HepG2 (cell line): Measurements from ENCODE around the gene FIZ1. TPM values are rescaled to one million over a fixed set of nuclear protein-coding genes. Genes with fewer than 3 reads are reported as not detected.

Source experiments
- ATAC-seq: fragments of 200-7000 bp; cut with Tn5 transposase; 3 replicates; pipeline ENCODE4 v1.9.1; 2020; ENCODE audit warnings: mild to moderate bottlenecking, moderate library complexity
- BruUV-seq: library from RNA; stranded (reverse); fragments of 400-500 nt; replicated peaks from 2 replicates; lab custom pipeline; 2021; lab: Mats Ljungman, UMichigan
- CTCF ChIA-PET: fragments of 300-600 bp; formaldehyde crosslinking; extraction: SDS; loops from one replicate; lab custom pipeline; 2021; ENCODE audit warnings: low total read pairs, inconsistent platforms, low intra/inter-chr PET ratio; lab: Yijun Ruan, JAX
- POLR2A ChIA-PET: fragments of 350-600 bp; sonication (Branson Sonifier 250); formaldehyde crosslinking; loops from one replicate; lab custom pipeline; 2020; ENCODE audit warnings: antibody characterized with exemption, inconsistent platforms; lab: Yijun Ruan, JAX
- DNase-seq: peaks from one replicate; pipeline ENCODE4 v3.0.0-alpha.2; 2015; ENCODE audit warnings: low spot score
- FAIRE-seq: peaks from 3 replicates; lab custom pipeline; 2011; peaks lifted over from hg19 to GRCh38; lab: Jason Lieb, UNC
- H2AFZ ChIP-seq: one replicate; pipeline ENCODE4 v1.6.1; 2011; ENCODE audit warnings: low read length, inconsistent platforms
- H3K27ac ChIP-seq: fragments of 300-600 bp; 3 replicates; pipeline ENCODE4 v1.8.0; 2011; ENCODE audit warnings: mixed run types, mild to moderate bottlenecking, mixed read lengths, low read length, inconsistent platforms; ENCODE audit not compliant: insufficient read depth; ENCODE audit errors: extremely low read length
- H3K27me3 ChIP-seq, 2 experiments: fragments of 200-600 bp in 1 of 2; 2 replicates in 1 of 2; 3 replicates in 1 of 2; pipeline versions ENCODE4 v1.6.0 to v1.8.0; 2011; ENCODE audit warnings: low read length in 2 of 2, mild to moderate bottlenecking in 2 of 2, moderate library complexity in 2 of 2, inconsistent platforms in 1 of 2; ENCODE audit not compliant: insufficient read depth in 2 of 2, control insufficient read depth in 1 of 2
- H3K36me3 ChIP-seq, 2 experiments: fragments of 200-600 bp in 1 of 2; replicated peaks in 1 of 2; 2 replicates in 1 of 2; 3 replicates in 1 of 2; pipeline versions ENCODE4 v1.5.1 to v1.8.0; 2011; ENCODE audit warnings: low read length in 2 of 2, inconsistent platforms in 1 of 2; ENCODE audit not compliant: insufficient read depth in 2 of 2, control insufficient read depth in 1 of 2
- H3K4me1 ChIP-seq: 2 replicates; pipeline ENCODE4 v1.5.1; 2012; ENCODE audit warnings: low read length, inconsistent platforms; ENCODE audit not compliant: insufficient read depth
- H3K4me2 ChIP-seq: 2 replicates; pipeline ENCODE4 v1.6.0; 2011; ENCODE audit warnings: low read depth, low read length, inconsistent platforms
- H3K4me3 ChIP-seq, 3 experiments: fragments of 200-600 bp in 1 of 3; sonication (generic), shearing (Covaris generic) in 1 of 3; replicated peaks in 1 of 3; 2 replicates each; pipeline ENCODE4 v1.5.1; 2011 to 2016; ENCODE audit warnings: low read length in 3 of 3, inconsistent platforms in 2 of 3, low read depth in 2 of 3, mild to moderate bottlenecking in 2 of 3, control low read depth in 1 of 3, mixed read lengths in 1 of 3; ENCODE audit not compliant: insufficient read depth in 1 of 3
- H3K79me2 ChIP-seq: one replicate; pipeline ENCODE4 v1.6.1; 2011; ENCODE audit warnings: low read length, inconsistent platforms; ENCODE audit not compliant: insufficient read depth
- H3K9ac ChIP-seq: 2 replicates; pipeline ENCODE4 v1.6.0; 2011; ENCODE audit warnings: mild to moderate bottlenecking, low read depth, low read length, inconsistent platforms; ENCODE audit not compliant: insufficient read depth
- H3K9me3 ChIP-seq: 2 replicates; pipeline ENCODE4 v1.5.1; 2012; ENCODE audit warnings: mild to moderate bottlenecking, low read length
- H4K20me1 ChIP-seq: 2 replicates; pipeline ENCODE4 v1.6.0; 2011; ENCODE audit warnings: inconsistent platforms, mild to moderate bottlenecking, low read length, moderate library complexity; ENCODE audit not compliant: insufficient read depth
- AGO1 ChIP-seq: fragments of 200-400 bp; formaldehyde crosslinking; IDR thresholded peaks from 2 replicates; pipeline ENCODE4 v1.6.1; 2017; ENCODE audit warnings: mild to moderate bottlenecking, low read depth, low read length, moderate library complexity; ENCODE audit not compliant: poor library complexity, severe bottlenecking
- BCL6 ChIP-seq: IDR thresholded peaks from 2 replicates; pipeline ENCODE4 v1.6.1; 2016; ENCODE audit warnings: missing genetic modification reagents, missing compliant biosample characterization
- KDM5A ChIP-seq: fragments of 200-600 bp; sonication (generic); IDR thresholded peaks from 2 replicates; pipeline ENCODE4 v1.7.0; 2018; ENCODE audit warnings: antibody characterized with exemption, mild to moderate bottlenecking, low read length, borderline replicate concordance
- ONECUT2 ChIP-seq: sonication (generic); formaldehyde crosslinking; IDR thresholded peaks from 2 replicates; pipeline ENCODE4 v1.4.0; 2020; ENCODE audit warnings: missing genetic modification reagents
- POLR2AphosphoS5 ChIP-seq: IDR thresholded peaks from 2 replicates; pipeline ENCODE4 v1.6.1; 2012; ENCODE audit warnings: low read depth, low read length
- SRSF1 ChIP-seq: fragments of 200-400 bp; formaldehyde crosslinking; optimal IDR thresholded peaks from 2 replicates; pipeline ENCODE3; 2017; ENCODE audit warnings: mild to moderate bottlenecking, low read depth, low read length, moderate library complexity
- ZNF121 ChIP-seq: sonication (generic); formaldehyde crosslinking; IDR thresholded peaks from 2 replicates; pipeline ENCODE4 v1.5.0; 2020; ENCODE audit warnings: mild to moderate bottlenecking, missing genetic modification reagents
- ZNF670 ChIP-seq: sonication (generic); formaldehyde crosslinking; IDR thresholded peaks from 2 replicates; pipeline ENCODE4 v1.8.0; 2022; ENCODE audit warnings: mild to moderate bottlenecking, missing genetic modification reagents, borderline replicate concordance
- ZNF724P ChIP-seq: sonication (generic); formaldehyde crosslinking; IDR thresholded peaks from 2 replicates; pipeline ENCODE4 v1.8.0; 2022; ENCODE audit warnings: missing genetic modification reagents, borderline replicate concordance
- WGBS: methylation state at CpG from one replicate; pipeline ENCODE4 v1.1.6; 2017; ENCODE audit warnings: low lambda C conversion rate; 5-methylcytosine and 5-hydroxymethylcytosine counted together
- in situ Hi-C: cut with HindIII; loops from 2 replicates; pipeline ENCODE4 v1.10.0; 2017; ENCODE audit warnings: low pct_unique_long_range_greater_than_20kb; ENCODE audit not compliant: extremely low pct_ligation_motif_present
- intact Hi-C: fragments of 100-400 bp; cut with micrococcal nuclease; formaldehyde crosslinking; loops from one replicate; pipeline ENCODE4 v1.10.0; 2022; ENCODE audit not compliant: unreplicated experiment
- polyA plus RNA-seq, 8 experiments: library from polyadenylated mRNA; depleted of rRNA in 3 of 8; stranded (reverse) in 7 of 8; unstranded in 1 of 8; fragments of >200 nt; fragmentation: Illumina TruSeq in 4 of 8; extraction: Trizol in 4 of 8; gene quantifications; 2 replicates each; pipeline versions ENCODE4 v1.2.1 to v1.2.3, GENCODE V29; 2011 to 2016; ENCODE audit warnings: low read depth in 4 of 8, missing spikeins in 1 of 8, mixed read lengths in 1 of 8; ENCODE audit not compliant: insufficient read depth in 1 of 8
- total RNA-seq, 5 experiments: library from RNA; depleted of rRNA; stranded (reverse); fragments of >200 nt; fragmentation: Illumina TruSeq; extraction: Trizol; gene quantifications; 2 replicates each; pipeline ENCODE4 v1.2.3, GENCODE V29; 2016; ENCODE audit warnings: low read depth in 1 of 5
- TF ChIP-seq, protein P1 (sequence below): sonication (generic); formaldehyde crosslinking; IDR thresholded peaks from 2 replicates; pipeline ENCODE4 v1.4.0; 2020; ENCODE audit warnings: missing genetic modification reagents
- TF ChIP-seq, protein P2 (sequence below), 2 experiments: IDR thresholded peaks; 2 replicates each; pipeline ENCODE4 v1.6.1; 2011 to 2012; ENCODE audit warnings: low read length in 2 of 2, borderline replicate concordance in 1 of 2, low read depth in 1 of 2, mild to moderate bottlenecking in 1 of 2, moderate library complexity in 1 of 2

Gene FIZ1
- total and polyA plus RNA-seq, 2 of the 13 experiments (the other 11 are each of a cell fraction or from before 2014, with no cell fraction given), result 3.6 to 5.9 TPM

DNA sequence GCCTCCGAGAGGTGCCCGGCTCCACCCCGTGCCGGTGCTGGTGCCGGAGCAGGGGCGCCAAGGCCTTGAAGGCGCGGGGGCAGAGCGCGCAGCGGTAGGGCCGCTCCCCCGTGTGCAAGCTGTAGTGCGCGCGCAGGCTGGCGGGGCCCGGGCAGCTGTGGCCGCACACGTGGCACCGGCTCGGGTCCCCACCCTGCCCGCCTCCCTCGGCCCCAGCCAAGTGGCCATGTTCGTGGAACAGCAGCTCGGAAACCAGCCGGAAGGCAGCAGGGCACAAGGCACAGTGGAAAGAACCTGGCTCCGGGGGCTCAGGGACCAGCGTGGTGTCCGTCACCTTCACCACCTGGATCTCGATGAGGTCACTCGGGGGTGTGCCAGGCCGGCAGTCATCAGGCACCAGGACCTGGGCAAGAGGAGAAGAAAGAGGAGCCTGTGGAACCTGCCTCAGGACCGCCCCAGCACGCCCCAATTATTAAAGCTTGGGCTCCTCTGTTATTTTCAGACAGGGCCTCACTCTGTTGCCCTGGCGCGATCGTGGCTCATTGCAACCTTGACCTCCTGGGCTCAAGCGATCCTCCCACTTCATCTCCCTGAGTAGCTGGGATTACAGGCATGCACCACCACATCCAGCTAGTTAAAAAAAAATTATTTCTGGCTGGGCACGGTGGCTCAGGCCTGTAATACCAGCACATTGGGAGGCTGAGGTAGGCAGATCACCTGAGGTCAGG, 23.1 kb upstream of the FIZ1 start (continued):
- TF ChIP-seq, protein P1, sequence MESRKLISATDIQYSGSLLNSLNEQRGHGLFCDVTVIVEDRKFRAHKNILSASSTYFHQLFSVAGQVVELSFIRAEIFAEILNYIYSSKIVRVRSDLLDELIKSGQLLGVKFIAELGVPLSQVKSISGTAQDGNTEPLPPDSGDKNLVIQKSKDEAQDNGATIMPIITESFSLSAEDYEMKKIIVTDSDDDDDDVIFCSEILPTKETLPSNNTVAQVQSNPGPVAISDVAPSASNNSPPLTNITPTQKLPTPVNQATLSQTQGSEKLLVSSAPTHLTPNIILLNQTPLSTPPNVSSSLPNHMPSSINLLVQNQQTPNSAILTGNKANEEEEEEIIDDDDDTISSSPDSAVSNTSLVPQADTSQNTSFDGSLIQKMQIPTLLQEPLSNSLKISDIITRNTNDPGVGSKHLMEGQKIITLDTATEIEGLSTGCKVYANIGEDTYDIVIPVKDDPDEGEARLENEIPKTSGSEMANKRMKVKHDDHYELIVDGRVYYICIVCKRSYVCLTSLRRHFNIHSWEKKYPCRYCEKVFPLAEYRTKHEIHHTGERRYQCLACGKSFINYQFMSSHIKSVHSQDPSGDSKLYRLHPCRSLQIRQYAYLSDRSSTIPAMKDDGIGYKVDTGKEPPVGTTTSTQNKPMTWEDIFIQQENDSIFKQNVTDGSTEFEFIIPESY (CRISPR knock-in tag), result peak; percentile 59; the same call in 1 of the 2 replicates
- TF ChIP-seq, all 625 proteins: peak for 8

GRCh38 chr19:55621673-55622231, 22.4 kb upstream of the FIZ1 start:
- ChIA-PET POLR2A (interaction anchor here (0.7 kb wide), 1 partner anchor 13 kb away, joined by 3 read pairs; no protein-coding TSS in a partner anchor), CTCF (no interaction called here)
- peaks cover 1 to 3% of the 10 kb centered on the region in 2 experiments; a peak in 1 of 5 replicates for H3K36me3 ChIP-seq
- no peak overlapping the region for H2AFZ ChIP-seq
- WGBS, result 97% methylated on average over 40 of the region's 55 CpGs
- in situ Hi-C loops (no loop called here), intact Hi-C loops (no loop called here)
- BruUV-seq, result no TSS peak
- ATAC-seq, result no peak
- H3K9ac ChIP-seq, result no peak overlapping the region
- H3K27me3 ChIP-seq, result no peaks in the 10 kb centered on the region
- no peaks in the 10 kb centered on the region for H3K9me3 ChIP-seq
- no peak for DNase-seq
- peaks cover 31% of the 10 kb centered on the region for H3K4me1 ChIP-seq
- no peak overlapping the region for H3K27ac ChIP-seq
- no peak overlapping the region for H3K4me3 ChIP-seq
- peaks cover 14% of the 10 kb centered on the region; the same call in 1 of the 2 replicates for H4K20me1 ChIP-seq
- peaks cover 4% of the 10 kb centered on the region for H3K79me2 ChIP-seq
- no peak overlapping the region for H3K4me2 ChIP-seq
- FAIRE-seq, result no peak
- TF ChIP-seq BCL6 (CRISPR knock-in tag) (no peak), ONECUT2 (CRISPR knock-in tag) (no peak), POLR2AphosphoS5 (no peak), SRSF1 (no peak), KDM5A (no peak), ZNF724P (CRISPR knock-in tag) (no peak), AGO1 (peak; percentile 46), ZNF670 (CRISPR knock-in tag) (no peak), ZNF121 (CRISPR knock-in tag) (no peak)
- TF ChIP-seq, protein P2, sequence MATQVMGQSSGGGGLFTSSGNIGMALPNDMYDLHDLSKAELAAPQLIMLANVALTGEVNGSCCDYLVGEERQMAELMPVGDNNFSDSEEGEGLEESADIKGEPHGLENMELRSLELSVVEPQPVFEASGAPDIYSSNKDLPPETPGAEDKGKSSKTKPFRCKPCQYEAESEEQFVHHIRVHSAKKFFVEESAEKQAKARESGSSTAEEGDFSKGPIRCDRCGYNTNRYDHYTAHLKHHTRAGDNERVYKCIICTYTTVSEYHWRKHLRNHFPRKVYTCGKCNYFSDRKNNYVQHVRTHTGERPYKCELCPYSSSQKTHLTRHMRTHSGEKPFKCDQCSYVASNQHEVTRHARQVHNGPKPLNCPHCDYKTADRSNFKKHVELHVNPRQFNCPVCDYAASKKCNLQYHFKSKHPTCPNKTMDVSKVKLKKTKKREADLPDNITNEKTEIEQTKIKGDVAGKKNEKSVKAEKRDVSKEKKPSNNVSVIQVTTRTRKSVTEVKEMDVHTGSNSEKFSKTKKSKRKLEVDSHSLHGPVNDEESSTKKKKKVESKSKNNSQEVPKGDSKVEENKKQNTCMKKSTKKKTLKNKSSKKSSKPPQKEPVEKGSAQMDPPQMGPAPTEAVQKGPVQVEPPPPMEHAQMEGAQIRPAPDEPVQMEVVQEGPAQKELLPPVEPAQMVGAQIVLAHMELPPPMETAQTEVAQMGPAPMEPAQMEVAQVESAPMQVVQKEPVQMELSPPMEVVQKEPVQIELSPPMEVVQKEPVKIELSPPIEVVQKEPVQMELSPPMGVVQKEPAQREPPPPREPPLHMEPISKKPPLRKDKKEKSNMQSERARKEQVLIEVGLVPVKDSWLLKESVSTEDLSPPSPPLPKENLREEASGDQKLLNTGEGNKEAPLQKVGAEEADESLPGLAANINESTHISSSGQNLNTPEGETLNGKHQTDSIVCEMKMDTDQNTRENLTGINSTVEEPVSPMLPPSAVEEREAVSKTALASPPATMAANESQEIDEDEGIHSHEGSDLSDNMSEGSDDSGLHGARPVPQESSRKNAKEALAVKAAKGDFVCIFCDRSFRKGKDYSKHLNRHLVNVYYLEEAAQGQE (IDR thresholded peaks at IDR 0.05; ENCODE audit: borderline replicate concordance in 1 of 2, low read depth in 1 of 2, low read length in 2 of 2), result no peak
